GM12865 (cell line): Measurements from ENCODE around the gene NUMB.

Source experiments
- DNase-seq: peaks from one replicate; pipeline ENCODE4 v3.0.0; 2010; ENCODE audit warnings: low read depth
- H3K4me3 ChIP-seq: 2 replicates; pipeline ENCODE4 v1.5.1; 2011; ENCODE audit warnings: mild to moderate bottlenecking, low read depth, low read length, control low read depth
- CTCF ChIP-seq: IDR thresholded peaks from 2 replicates; pipeline ENCODE4 v1.5.1; 2011; ENCODE audit warnings: low read length, control low read depth, low read depth, inconsistent platforms; ENCODE audit not compliant: insufficient read depth; ENCODE audit errors: missing control alignments

Gene NUMB

DNA sequence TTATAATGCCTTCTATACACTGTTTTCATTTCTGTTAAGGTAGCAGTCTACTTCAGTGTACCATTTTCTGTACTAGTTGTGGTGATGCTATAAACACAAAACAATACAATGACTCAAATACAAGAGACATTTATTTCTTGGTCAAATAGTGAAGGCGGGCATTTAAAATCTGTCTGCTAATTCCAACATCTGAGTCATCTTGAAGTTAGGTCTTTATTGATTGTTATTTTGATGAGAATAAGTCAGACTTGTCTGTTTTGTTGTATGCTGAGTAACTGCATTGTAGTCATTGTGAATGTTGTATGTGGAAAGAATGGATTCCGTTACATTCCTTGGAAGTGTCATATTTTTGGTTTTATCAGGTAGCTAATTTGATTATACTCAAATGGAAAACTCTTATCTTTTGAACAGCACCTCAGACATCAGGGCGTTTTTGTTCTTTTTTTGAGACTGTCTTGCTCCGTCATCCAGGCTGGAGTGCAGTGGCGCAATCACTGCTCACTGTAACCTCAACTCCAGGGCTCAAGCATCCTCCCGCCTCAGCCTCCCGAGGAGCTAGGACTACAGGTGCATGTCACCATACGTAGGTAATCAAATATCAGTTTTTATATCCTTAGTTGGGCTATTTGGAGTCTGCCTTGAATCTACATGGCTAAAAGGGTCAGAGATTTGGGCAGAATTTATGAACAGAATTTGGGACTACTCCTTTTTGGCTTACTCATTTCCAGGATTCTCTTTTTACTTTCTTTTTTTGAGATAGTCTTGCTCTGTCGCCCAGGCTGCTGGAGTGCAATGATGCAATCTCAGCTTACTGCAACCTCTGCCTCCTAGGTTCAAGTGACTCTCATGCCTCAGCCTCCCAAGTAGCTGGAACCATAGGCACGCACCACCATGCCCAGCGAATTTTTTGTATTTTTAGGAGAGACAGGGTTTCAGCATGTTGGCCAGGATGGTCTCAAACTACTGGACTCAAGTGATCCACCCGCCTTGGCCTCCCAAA lies 164.3 kb downstream of the NUMB start:
- H3K4me3 ChIP-seq, result no peak overlapping the region
- no peak for DNase-seq
- TF ChIP-seq CTCF, result no peak

GRCh38 chr14:73290279-73290678 lies 168.1 kb downstream of the NUMB start:
- peak; percentile 81 for DNase-seq
- H3K4me3 ChIP-seq, result no peak overlapping the region
- TF ChIP-seq CTCF, result no peak

DNA sequence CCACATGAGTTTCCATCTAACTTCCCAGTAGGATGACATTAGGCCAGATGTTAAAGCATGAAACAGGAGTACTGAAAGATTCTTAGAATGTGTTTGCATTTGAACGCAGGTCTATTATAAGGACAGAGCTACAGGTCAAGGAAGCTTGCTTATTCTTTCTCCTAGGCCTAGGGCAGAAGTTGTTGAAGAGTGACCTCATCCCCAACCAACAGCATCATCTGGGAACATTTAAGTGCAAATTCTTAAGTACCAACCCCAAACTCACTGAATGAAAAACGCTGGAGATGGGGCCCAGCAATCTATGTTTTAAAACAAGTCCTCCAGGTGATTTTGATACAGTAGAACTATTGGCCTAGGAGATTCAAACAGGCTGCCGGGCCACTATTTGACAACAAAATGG lies 168.6 kb downstream of the NUMB start:
- H3K4me3 ChIP-seq, result no peak overlapping the region
- DNase-seq, result no peak
- TF ChIP-seq CTCF, result no peak

- TF ChIP-seq CTCF, result no peak
- no peak overlapping the region for H3K4me3 ChIP-seq
- peak; percentile 47 for DNase-seq
These were observed 169.0 kb downstream of the NUMB start for GRCh38 chr14:73289308-73289707.

- TF ChIP-seq CTCF, result no peak
- H3K4me3 ChIP-seq, result no peak overlapping the region
- DNase-seq, result no peak
These were observed 171.3 kb downstream of the NUMB start for GRCh38 chr14:73287071-73287470.

GRCh38 chr14:73286598-73286997 lies 171.7 kb downstream of the NUMB start:
- no peak overlapping the region for H3K4me3 ChIP-seq
- TF ChIP-seq CTCF, result no peak
- no peak for DNase-seq
